Esophagus squamous epithelium (tissue), 4 donors: ENCODE measurements around the gene HRH4.

Experiments
- CTCF ChIP-seq, 6 experiments: fragments of 450-650 bp in 4 of 6; fragments of 200-600 bp in 2 of 6; sonication (generic) in 2 of 6; IDR thresholded peaks; one replicate each; pipeline ENCODE4 v1.5.1; 2016 to 2019; ENCODE audit warnings: antibody characterized with exemption in 6 of 6, mild to moderate bottlenecking in 4 of 6, moderate library complexity in 4 of 6
- POLR2A ChIP-seq, 4 donors: fragments of 450-650 bp; IDR thresholded peaks; one replicate each; pipeline ENCODE4 v1.6.1; 2017; ENCODE audit warnings: antibody characterized with exemption in 4 of 4, mild to moderate bottlenecking in 4 of 4, moderate library complexity in 3 of 4

DNA sequence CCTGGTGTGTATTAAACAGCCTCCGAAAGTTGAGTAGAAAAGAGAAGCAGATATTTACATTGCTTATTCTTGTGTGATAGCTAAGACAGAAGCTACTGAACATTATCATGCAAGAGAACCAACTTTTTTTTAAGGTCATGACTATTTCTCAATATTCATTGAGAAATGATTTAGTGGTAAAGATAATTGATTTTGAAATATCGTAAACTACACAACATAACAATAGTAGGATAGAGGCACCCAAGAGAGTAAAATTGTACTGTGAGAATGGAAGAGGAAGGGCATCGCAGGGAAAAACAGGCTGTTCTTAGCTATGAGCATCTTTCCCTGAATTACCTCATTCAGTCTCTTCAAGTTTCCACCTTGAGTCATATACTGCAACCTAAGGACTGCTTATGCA is 25.2 kb downstream of the HRH4 start:
- TF ChIP-seq CTCF (IDR thresholded peaks at IDR 0.05) = no peak
- TF ChIP-seq POLR2A (IDR thresholded peaks at IDR 0.05) = no peak
